ENCODE data around the gene OPALIN. TPM values are rescaled to one million over a fixed set of nuclear protein-coding genes. Genes with fewer than 3 reads are reported as not detected.
A peak's percentile ranks its signal among the peaks of the same experiment; 100 is the strongest.

Gene OPALIN
- total RNA-seq, 1 donor from 2014 or later, result not detected

GRCh38 chr10:96341219-96342182 lies 17.3 kb downstream of the OPALIN start:
- no peak for DNase-seq (ENCODE audit: low spot score in 2 of 2)
- no peak for FAIRE-seq

GRCh38 chr10:96339956-96340904 lies 18.6 kb downstream of the OPALIN start:
- DNase-seq (ENCODE audit: low spot score in 2 of 2) (peak in 1 of 2 donors; percentile 14), FAIRE-seq (peak; percentile 61)

- DNase-seq (ENCODE audit: low spot score in 2 of 2) (no peak), FAIRE-seq (no peak)
Observed at GRCh38 chr10:96339383-96339782, 19.4 kb downstream of the OPALIN start.

GRCh38 chr10:96338279-96338925 lies 20.4 kb downstream of the OPALIN start:
- DNase-seq (ENCODE audit: low spot score in 2 of 2) (no peak), FAIRE-seq (no peak)

- no peak for FAIRE-seq
Observed at GRCh38 chr10:96337106-96337505, 21.7 kb downstream of the OPALIN start.

GRCh38 chr10:96334616-96335526 lies 23.9 kb downstream of the OPALIN start:
- no peak for FAIRE-seq
- DNase-seq (ENCODE audit: low spot score in 2 of 2), result peak; percentile 8 to 36

More at GRCh38 chr10:96337106-96337505, 21.7 kb downstream of the OPALIN start:
- DNase-seq (ENCODE audit: low spot score in 2 of 2), result no peak

- DNase-seq (ENCODE audit: low spot score in 2 of 2) (no peak), FAIRE-seq (no peak)
Observed at GRCh38 chr10:96333101-96333500, 25.7 kb downstream of the OPALIN start.

GRCh38 chr10:96327462-96327861 lies 31.3 kb downstream of the OPALIN start:
- no peak for DNase-seq (ENCODE audit: low spot score in 2 of 2)
- FAIRE-seq, result no peak

- FAIRE-seq, result no peak
- DNase-seq (ENCODE audit: low spot score in 2 of 2), result no peak
Observed at GRCh38 chr10:96325719-96326373, 33.0 kb downstream of the OPALIN start.

GRCh38 chr10:96324447-96324846 lies 34.4 kb downstream of the OPALIN start:
- FAIRE-seq, result no peak
- DNase-seq (ENCODE audit: low spot score in 2 of 2), result no peak

- FAIRE-seq, result no peak
- no peak for DNase-seq (ENCODE audit: low spot score in 2 of 2)
Observed at GRCh38 chr10:96322275-96322674, 36.5 kb downstream of the OPALIN start.

- no peak for DNase-seq (ENCODE audit: low spot score in 2 of 2)
- FAIRE-seq, result no peak
Observed at GRCh38 chr10:96321822-96322221, 37.0 kb downstream of the OPALIN start.

- no peak for FAIRE-seq
- DNase-seq (ENCODE audit: low spot score in 2 of 2), result no peak
Observed at GRCh38 chr10:96319754-96320474, 38.9 kb downstream of the OPALIN start.

GRCh38 chr10:96317067-96317833 lies 41.6 kb downstream of the OPALIN start:
- DNase-seq (ENCODE audit: low spot score in 2 of 2), result no peak
- no peak for FAIRE-seq

GRCh38 chr10:96313344-96313743 lies 45.5 kb downstream of the OPALIN start:
- DNase-seq (ENCODE audit: low spot score in 2 of 2) (no peak), FAIRE-seq (no peak)

- FAIRE-seq (no peak), DNase-seq (ENCODE audit: low spot score in 2 of 2) (no peak)
Observed at GRCh38 chr10:96311180-96311715, 47.6 kb downstream of the OPALIN start.

GRCh38 chr10:96310321-96310669 lies 48.5 kb downstream of the OPALIN start:
- FAIRE-seq (no peak), DNase-seq (ENCODE audit: low spot score in 2 of 2) (no peak)

Data from frontal cortex (tissue), 4 donors.